Activated naive CD4-positive, alpha-beta T cell treated with Interleukin-2 at 50 U/mL for 16 hours (primary cell): ENCODE measurements around the gene AKT3.
A peak's percentile ranks its signal among the peaks of the same experiment; 100 is the strongest.
"Not testable (repeated sequence)": the region's sequence is repeated elsewhere in the genome, so short reads cannot be mapped to it uniquely, and the experiment has no call there.

Source experiments
- DNase-seq: peaks from one replicate; pipeline ENCODE4 v3.0.0-alpha.2; 2020

Gene AKT3

DNA sequence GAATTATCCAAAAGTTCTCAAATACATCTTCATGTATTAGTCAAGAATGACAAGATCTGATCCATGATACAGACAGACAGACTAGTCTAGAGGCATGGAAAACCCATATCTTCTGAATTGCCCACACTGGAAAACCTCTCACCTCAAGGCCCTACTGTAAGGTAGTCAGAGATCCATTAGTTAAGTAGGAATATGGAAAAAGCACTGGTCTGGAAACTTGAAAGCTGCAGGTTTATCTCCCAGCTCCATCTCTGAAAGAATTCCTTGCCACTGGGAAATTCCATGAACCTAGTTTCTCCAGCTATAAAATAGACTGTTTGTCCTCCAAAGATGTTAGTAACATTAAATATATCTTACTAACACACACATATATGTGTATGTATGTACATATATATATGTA is 169.2 kb downstream of the AKT3 start:
- DNase-seq: no peak

DNA sequence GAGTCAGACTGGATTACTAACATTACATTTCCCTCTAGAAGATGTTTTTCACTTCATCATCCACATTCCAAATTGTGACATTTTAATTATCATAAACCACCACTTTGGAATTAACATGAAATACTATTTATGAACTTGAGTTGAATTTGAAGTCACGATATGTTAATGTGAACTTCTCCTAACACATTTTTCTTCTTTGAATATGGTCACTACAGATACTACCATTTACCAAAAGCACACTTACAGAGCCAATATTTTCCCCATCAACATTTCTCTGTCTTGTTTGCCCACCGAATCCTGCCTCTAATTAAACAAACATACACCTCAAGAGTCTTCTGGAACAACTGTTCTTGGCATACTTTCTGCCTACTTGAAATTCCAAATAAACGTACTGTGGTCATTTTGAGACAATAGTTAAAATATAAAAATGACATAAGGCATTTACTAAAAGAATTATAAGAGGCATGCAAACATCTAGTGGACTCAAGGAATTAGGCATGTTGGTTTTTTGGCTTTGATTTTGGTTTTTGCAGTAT is 177.4 kb downstream of the AKT3 start:
- no peak for DNase-seq

DNA sequence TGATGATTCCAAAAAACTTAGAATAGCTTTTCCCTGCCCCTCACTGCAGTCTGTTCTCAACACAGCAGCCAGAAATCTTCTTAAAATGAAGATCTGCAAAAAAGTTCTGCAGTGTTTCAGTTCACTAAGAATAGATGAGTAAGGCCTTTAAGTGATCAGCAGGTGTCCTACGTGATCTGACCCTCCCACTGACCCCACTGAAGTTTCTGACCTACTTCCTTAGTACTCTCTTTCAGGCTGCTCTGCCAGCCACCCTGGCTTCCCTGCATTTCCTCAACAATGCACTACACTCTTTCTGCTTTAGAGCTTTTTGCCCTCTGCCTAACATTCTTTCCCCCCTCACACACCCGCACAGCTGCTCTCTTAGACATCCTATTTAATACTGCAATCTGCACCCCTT is 182.5 kb downstream of the AKT3 start:
- no peak for DNase-seq

DNA sequence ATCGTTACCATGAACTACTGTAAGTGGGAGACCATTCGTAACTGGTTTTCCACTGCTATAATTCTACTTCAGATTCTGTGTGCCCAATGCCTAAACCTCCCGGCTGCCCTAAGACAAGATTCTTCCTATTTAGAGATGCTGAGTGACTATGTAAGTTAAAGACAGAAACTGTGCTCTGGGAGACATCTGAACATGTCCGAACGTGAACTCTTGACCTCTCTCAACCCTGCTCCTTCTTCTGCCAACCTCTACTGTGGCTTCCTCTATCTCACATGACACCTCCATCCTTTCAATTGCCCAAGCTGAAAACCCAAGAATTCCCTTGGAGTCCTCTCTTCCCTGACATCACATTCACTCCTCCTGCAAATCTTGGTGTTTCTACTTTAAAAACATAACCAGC is 182.9 kb downstream of the AKT3 start:
- no peak for DNase-seq

DNA sequence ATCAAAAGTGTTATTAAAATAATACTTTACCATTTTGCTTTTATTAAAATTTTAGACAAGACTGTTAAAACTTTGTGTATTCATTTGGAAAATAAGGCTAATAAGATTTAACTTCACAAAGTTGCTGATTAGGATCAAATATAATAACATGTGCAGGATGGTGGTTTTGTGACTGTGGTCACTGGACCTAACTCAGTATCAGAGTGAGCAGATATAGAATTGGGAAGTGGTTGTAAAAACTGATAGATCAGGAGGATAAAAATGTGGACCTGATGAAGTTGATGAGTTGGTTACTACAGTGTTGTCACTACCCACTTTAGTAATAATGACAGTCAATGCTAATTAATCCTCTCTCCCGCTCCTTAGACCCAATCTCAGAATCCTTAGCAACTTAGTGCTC is 186.4 kb downstream of the AKT3 start:
- DNase-seq: no peak

DNA sequence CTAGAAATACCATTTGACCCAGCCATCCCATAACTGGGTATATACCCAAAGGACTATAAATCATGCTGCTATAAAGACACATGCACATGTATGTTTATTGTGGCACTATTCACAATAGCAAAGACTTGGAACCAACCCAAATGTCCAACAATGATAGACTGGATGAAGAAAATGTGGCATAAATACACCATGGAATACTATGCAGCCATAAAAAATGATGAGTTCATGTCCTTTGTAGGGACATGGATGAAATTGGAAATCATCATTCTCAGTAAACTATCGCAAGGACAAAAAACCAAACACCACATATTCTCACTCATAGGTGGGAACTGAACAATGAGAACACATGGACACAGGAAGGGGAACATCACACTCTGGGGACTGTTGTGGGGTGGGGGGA is 187.9 kb downstream of the AKT3 start:
- DNase-seq: not testable (repeated sequence)

DNA sequence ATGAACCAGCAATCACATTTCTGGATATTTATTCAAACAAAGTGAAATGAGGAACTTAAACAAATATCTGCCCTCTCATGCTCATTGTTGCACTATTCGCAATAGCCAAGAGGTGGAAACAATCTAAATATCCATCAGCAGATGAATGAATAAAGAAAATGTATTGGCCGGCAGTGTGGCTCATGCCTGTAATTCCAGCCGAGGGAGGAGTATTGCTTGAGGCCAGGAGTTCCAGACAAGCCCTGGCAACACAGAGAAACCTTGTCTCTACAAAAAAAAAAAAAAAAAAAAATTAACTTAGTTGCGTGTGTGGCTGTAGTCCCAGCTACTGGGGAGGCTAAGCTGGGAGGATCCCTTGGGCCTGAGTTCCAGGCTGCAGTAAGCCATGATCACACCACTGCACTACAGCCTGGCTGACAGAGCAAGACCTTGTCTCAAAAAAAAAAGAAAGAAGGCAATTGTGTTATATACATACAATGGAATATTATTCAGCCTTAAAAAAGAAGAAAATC is 191.4 kb downstream of the AKT3 start:
- no peak for DNase-seq

DNA sequence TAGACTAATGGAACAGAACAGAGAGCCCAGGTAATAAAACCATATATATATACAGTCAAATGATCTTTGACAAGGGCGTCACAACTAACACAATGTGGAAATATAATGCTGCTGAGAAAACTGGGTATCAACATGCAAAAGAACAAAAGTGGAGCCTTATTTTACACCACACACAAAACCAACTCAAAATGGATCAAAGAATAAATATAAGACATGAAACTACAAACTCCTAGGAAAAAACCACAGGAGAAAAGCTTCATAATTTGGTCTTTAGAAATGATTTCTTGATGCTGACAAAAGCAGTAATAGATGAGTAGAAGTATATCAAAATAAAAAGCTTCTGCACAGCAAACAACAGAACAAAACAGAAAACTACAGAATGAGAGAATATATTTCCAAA is 192.2 kb downstream of the AKT3 start:
- no peak for DNase-seq

DNA sequence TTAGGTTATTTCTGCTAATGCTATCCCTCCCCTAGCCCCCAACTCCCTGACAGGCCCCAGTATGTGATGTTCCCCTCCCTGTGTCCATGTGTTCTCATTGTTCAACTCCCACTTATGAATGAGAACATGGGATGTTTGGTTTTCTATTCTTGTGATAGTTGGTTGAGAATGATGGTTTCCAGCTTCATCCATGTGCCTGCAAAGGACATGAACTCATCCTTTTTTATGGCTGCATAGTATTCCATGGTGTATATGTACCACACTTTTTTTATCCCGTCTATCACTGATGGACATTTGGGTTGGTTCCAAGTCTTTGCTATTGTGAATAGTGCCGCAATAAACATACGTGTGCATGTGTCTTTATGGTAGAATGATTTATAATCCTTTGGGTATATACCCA is 200.5 kb downstream of the AKT3 start:
- not testable (repeated sequence) for DNase-seq

DNA sequence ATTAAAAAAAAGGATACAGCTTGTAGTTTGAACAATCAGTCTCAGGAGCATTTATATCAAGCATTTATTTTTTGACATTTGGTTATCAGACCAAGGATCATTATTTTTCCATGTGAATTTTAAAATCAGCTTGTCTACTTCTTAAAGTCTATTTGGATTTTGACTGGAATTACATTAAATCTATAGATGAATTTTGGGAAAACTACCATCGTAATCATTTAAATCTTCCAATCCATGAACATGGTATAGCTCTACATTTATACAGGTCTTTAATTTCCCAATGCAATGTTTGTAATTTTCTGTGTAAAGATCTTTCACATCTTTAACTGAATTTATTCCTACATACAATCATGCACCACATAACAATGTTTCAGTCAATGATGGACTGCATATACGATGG is 203.2 kb downstream of the AKT3 start:
- DNase-seq: no peak

DNA sequence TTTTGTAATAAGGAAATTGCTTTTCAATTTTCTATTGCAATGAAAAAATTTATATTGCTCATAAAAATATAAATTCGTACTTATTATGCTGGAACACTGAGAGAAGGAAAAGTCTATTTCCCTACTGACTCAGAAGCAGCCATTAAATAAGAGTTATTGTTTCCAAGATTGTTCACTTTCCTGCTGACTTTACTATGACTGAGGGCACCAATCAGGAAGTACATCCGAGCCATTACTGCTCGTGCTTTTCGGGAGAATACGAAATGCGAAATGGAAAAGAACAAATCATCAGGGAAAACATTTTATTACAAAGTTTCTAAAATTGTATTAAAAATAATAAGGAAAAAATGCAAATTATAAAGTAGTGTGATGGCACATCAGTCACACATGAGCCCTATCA is 204.8 kb downstream of the AKT3 start:
- DNase-seq: no peak

DNA sequence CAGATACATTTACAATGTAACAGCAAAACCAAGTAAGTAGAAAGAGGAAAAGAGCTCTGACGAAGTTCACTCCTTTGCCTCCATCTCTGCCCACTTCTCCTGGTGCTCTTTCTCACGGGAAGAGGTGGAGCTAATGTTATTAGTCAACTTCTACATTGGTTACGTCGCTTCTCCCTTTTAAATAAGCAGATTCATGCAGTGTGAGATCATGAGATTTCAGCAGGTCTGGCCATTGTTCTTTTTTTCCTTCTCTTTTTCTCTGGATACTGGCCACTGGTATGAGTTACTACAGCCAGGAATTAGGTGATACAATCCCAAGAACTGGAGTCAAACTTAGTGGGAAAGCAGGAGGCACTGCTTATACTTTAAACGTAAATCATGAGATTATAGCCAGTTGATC is 207.1 kb downstream of the AKT3 start:
- no peak for DNase-seq

DNA sequence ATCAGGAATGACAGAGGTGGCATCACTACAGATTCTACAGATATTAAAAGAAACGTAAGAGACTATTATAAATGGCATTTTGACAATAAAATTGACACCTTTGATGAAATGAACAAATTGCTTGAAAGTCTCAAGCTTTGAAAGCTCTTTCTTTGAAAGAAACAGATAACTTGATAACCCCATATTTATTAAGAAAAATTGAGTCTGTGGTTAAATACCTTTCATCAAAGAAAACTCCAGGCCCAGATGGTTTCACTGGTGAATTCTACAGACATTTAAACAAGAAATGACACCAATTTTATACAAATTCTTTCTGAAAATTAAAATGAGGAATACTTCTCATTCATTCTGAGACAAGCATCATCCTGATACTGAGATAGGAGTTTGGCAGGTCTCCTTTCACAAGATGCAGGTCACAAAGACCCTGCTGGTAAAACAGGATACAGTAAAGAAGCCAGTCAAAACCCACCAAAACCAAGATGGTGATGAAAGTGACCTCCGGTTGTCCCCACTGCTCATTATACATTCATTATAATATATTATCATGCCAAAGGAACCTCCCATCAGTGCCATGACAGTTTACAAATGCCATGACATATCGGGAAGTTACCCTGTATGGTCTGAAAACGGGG is 210.9 kb downstream of the AKT3 start:
- no peak for DNase-seq

DNA sequence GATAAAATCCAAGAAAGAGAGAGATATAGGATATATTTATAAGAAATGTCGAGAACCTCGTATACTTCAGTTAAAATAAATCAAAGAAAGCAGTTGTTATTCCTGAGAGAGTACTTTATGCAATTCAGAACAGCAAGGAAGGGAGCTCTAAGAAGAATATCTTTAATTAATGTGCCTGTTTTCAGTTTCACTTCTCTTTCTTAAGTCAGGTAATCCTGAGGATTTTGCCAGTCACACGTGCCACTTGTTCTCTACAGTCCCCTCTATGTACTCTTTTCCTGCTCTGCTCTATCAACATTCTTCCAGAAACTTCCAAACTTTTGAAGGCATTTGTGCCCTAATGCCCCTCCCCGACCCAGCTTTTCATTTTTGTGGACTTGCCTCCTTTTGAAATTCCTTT is 211.9 kb downstream of the AKT3 start:
- no peak for DNase-seq

DNA sequence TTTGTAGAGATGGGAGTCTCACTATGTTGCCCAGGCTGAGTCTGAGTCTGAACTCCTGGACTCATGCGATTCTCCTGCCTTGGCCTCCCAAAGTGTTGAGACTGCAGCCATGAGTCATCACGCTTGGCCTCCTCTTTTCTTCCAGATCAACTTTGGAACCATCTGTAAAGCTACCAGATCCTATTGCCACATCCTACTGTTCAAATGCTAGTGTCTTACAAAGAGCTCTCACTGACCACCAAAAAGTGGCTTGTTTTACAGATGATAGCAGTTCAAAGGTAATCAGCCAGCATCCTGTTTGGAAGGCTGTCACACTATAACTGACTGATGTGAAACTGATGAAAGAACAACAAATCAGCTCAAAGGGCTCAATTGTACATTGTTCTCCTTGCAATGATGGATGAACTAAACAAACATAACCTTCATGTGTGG is 221.6 kb downstream of the AKT3 start:
- no peak for DNase-seq

DNA sequence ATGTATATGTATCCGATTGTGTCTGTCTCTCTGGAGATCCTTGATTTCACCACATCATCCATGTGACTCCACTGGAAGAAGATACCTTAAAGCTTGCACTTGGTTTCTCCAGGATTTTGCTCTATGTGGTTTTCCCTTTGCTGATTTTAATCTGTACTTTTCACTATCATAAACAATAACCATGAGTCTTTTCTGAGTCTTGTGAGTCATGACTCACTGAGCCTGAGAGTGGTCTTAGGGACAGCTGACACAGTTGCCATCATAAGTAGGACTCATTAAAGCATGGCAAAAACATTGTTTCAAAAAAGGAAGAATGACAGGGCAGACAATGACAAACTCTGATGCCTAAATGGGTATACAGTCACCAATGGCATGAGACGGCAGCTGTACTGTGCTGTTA is 226.2 kb downstream of the AKT3 start:
- DNase-seq: no peak

DNA sequence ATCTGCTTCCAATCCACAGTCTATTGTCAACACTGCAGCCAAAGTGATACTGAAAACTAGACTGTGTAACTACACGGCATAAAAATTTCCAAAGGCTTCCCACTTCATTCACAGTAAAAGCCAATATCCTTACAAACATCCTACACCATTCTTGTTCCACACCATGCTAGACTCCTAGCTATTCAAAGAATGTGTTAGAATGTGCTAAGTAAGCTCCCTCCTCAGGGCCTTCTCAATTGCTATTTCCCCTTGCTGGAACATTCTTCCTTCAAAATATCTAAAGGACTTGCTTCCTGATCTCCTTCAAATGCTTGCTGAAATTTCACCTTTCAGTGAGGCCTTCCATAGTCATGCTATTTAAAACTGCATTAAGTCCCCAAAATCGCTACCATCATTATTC is 228.1 kb downstream of the AKT3 start:
- no peak for DNase-seq

DNA sequence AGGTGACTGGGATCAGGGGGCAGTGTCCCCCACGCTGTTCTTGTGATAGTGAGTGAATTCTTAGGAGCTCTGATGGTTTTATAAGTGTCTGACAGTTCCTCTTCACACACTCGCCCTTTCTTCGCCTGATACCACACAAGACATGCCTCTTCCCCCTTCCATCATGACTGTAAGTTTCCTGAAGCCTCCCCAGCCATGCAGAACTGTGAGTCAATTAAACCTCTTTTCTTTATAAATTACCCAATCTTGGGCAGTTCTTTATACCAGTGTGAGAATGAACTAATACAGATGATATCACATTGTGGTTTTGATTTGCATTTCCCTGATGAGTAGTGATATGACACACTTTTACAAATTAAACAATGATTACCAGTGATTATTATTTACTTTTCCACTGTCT is 229.9 kb downstream of the AKT3 start:
- DNase-seq: peak; percentile 6

DNA sequence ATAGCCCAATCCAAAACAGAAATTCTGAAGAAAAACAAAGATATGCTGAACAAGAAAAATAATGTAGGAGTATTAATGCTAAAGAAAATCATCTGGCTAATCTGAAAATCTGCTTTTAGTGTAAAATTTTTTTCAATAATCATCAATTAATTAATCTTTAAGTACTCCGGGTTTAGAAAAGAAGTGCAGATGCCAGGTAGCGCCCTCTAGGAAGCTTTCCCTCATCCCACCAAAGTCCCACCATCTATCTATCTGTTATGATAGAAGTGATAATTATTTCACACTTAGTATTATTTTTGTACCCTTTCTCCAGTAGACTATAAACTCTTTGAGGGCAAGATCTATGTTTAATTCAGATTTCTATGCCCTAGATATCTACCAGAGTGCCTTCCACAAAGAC is 240.3 kb downstream of the AKT3 start:
- no peak for DNase-seq

DNA sequence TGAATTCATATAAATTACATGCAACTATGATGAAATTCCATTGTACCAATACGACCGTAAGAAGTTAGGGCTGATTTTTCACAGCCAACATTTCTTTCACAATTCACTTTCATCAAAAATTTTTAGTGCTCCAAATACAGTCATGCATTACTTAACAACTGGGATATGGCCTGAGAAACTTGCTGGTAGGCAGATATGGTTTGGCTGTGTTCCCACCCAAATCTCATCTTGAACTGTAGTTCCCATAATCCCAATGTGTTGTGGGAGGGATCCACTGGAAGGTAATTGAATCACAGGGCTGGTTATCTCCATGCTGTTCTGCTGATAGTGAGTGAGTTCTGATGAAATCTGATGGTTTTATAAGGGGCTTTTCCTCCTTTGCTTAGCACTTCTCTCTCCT is 244.4 kb downstream of the AKT3 start:
- DNase-seq: no peak

DNA sequence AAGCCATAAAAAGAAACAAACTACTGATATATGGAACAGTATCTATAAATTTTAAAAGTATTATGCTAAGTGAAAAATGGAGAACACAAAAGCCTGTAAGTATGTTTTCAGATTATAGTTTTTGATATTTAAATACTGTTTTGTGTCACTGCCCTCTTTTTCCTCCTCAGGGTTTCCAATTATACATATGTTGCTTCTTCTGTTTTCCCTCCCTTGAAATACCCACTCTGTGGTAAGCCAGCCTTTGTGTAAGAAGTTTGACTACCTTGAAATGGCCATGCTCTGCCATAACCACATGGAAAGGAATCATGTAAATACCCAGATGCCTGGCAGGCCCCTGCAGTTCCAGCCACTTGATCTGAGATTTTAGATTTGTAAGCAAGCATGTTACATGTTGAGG is 248.3 kb downstream of the AKT3 start:
- DNase-seq: no peak

DNA sequence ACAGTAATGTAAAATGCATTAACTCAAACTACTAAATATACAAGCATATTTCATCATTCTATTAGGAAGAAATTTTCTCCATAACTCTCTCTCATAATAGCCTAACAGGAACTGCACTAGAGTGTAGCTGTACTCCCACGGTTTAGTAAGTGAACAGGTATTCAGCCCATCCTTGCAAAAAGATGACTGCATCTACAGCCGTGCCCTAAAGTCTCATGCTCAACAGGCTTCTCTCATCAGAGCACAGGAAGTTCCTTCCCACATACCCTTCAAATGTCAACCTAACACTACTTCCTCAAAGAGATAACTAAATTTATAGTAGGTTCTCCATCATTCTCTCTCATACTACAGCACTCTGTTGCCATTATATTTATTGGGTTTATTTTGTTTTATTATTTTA is 251.6 kb downstream of the AKT3 start:
- peak; percentile 19 for DNase-seq

DNA sequence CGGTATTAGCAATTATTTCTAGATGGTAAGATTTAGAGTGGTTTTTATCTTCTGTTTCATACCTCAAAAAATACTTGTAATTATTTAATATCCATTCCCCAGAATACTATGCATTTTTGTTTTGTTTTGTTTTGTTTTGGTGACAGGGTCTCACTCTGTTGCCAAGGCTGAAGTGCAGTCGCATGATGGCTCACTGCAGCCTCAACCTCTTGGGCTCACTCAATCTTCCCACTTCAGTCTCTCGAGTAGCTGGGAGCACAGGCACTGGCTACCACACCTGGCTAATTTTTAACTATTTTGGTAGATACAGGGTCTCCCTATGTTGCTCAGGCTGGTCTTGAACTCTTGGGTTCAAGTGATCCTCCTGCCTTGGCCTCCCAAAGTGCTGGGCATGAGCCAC is 252.7 kb downstream of the AKT3 start:
- no peak for DNase-seq

DNA sequence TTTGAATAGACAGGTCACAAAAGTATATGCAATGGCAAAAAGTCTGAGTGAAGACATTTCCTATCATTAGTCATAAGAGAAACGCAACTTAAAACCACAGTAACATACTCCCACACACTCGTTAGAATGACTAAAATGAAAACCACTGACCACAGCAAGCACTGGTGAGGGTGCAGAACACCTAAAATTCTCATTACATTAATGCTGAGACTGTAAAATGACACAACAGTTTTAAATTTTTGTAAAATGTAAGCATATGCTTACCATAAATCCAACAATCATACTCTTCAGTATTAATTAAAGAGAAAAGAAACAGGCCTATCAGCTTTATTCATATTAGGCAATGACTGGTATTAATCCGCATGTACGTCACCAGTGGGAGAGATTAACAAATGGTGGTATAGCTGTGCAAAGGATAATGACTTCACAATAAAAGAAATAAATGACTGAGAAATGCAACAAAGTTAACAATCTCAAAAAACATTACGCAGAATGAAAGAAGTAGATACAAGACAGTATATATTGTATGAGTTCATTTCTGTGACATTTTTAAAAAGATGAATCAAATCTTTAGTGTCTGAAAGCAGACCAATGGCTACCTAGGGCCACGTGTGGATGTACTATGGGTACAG is 253.5 kb downstream of the AKT3 start:
- peak; percentile 36 for DNase-seq
